Activated B cell treated with CpG ODN at 0.5 μM for 24 hours (primary cell): ENCODE results near the gene NDUFB3. TPM values are rescaled to one million over a fixed set of nuclear protein-coding genes. Genes with fewer than 3 reads are reported as not detected.
"Not testable (repeated sequence)": the region's sequence is repeated elsewhere in the genome, so short reads cannot be mapped to it uniquely, and the experiment has no call there.

ENCODE experiments used
- ATAC-seq: fragments of 200-7000 bp; cut with Tn5 transposase; one replicate; pipeline ENCODE4 v1.10.0; 2021; ENCODE audit warnings: low read depth, mild to moderate bottlenecking, moderate library complexity
- CTCF ChIA-PET: fragments of 350-600 bp; sonication (Branson Sonifier 250); formaldehyde crosslinking; loops from one replicate; lab custom pipeline; 2021; ENCODE audit warnings: antibody characterized with exemption; lab: Charles Lee
- POLR2A ChIA-PET: fragments of 350-600 bp; sonication (Branson Sonifier 250); formaldehyde crosslinking; loops from one replicate; lab custom pipeline; 2021; ENCODE audit warnings: antibody characterized with exemption; lab: Charles Lee
- DNase-seq: peaks from one replicate; pipeline ENCODE4 v3.0.0; 2022
- H3K27ac Mint-ChIP-seq: one replicate; pipeline ENCODE4 v1.8.0; 2020; ENCODE audit warnings: mixed read lengths
- H3K27me3 Mint-ChIP-seq: one replicate; pipeline ENCODE4 v1.8.0; 2021; ENCODE audit warnings: mixed read lengths
- H3K36me3 Mint-ChIP-seq: one replicate; pipeline ENCODE4 v1.8.0; 2021; ENCODE audit warnings: low read depth, mixed read lengths
- H3K4me1 Mint-ChIP-seq: one replicate; pipeline ENCODE4 v1.8.0; 2021; ENCODE audit warnings: mixed read lengths
- H3K4me3 Mint-ChIP-seq: one replicate; pipeline ENCODE4 v1.8.0; 2020; ENCODE audit warnings: mild to moderate bottlenecking, mixed read lengths
- H3K9me3 Mint-ChIP-seq: one replicate; pipeline ENCODE4 v1.8.0; 2020; ENCODE audit warnings: mixed read lengths
- CTCF ChIP-seq: fragments of 200-600 bp; IDR thresholded peaks from one replicate; pipeline ENCODE4 v1.8.0; 2022; ENCODE audit warnings: antibody characterized with exemption, mild to moderate bottlenecking
- intact Hi-C: fragments of 100-400 bp; cut with micrococcal nuclease; formaldehyde crosslinking; loops from one replicate; pipeline ENCODE4 v1.15.1; 2024
- total RNA-seq: library from RNA; stranded (reverse); gene quantifications from 2 replicates; pipeline ENCODE4 v1.2.3, GENCODE V29; 2022

Gene NDUFB3
- total RNA-seq, 1 donor from 2014 or later: 85.4 TPM

GRCh38 chr2:201040867-201041628 lies 30.8 kb upstream of the NDUFB3 start:
- intact Hi-C loops: no loop called here
- DNase-seq (no peak), ATAC-seq (no peak)
- CTCF ChIA-PET: no interaction called here
- H3K9me3 Mint-ChIP-seq: no peaks in the 10 kb centered on the region
- no peak for TF ChIP-seq CTCF
- peak overlapping the region; percentile 8 for H3K27ac Mint-ChIP-seq
- POLR2A ChIA-PET: interaction anchor here (0.6 to 0.8 kb wide), 2 partner anchors 74 to 206 kb away, joined by 3 to 6 read pairs; no protein-coding TSS in a partner anchor
- no peak overlapping the region for H3K4me3 Mint-ChIP-seq
- H3K36me3 Mint-ChIP-seq: peaks cover 43% of the 10 kb centered on the region
- H3K4me1 Mint-ChIP-seq: peaks cover 5% of the 10 kb centered on the region
- no peaks in the 10 kb centered on the region for H3K27me3 Mint-ChIP-seq

- H3K27ac Mint-ChIP-seq, H3K27me3 Mint-ChIP-seq: not testable (repeated sequence)
- peaks cover 49% of the 10 kb centered on the region for H3K36me3 Mint-ChIP-seq
Observed at GRCh38 chr2:201042451-201042850, 29.4 kb upstream of the NDUFB3 start.

GRCh38 chr2:201043050-201043449 lies 28.8 kb upstream of the NDUFB3 start:
- H3K36me3 Mint-ChIP-seq: peaks cover 49% of the 10 kb centered on the region
- DNase-seq, H3K4me1 Mint-ChIP-seq, H3K27me3 Mint-ChIP-seq, H3K9me3 Mint-ChIP-seq, POLR2A ChIA-PET, intact Hi-C loops, H3K4me3 Mint-ChIP-seq, CTCF ChIA-PET, H3K27ac Mint-ChIP-seq, ATAC-seq: not testable (repeated sequence)

More at GRCh38 chr2:201042451-201042850, 29.4 kb upstream of the NDUFB3 start:
- H3K9me3 Mint-ChIP-seq, intact Hi-C loops, H3K4me1 Mint-ChIP-seq, H3K4me3 Mint-ChIP-seq, ATAC-seq, DNase-seq, CTCF ChIA-PET, POLR2A ChIA-PET: not testable (repeated sequence)

- Mint-ChIP-seq H3K27ac (no peak overlapping the region), H3K4me3 (no peak overlapping the region), H3K27me3 (no peaks in the 10 kb centered on the region), H3K9me3 (peaks cover 5% of the 10 kb centered on the region), H3K36me3 (peaks cover 35% of the 10 kb centered on the region), H3K4me1 (no peaks in the 10 kb centered on the region)
- ChIA-PET CTCF (no interaction called here), POLR2A (interaction anchor here (0.6 kb wide), 1 partner anchor 15 kb away, joined by 4 read pairs; no protein-coding TSS in a partner anchor)
- intact Hi-C loops: no loop called here
- TF ChIP-seq CTCF: no peak
- ATAC-seq: no peak
- DNase-seq: no peak
Observed at GRCh38 chr2:201046881-201047280, 24.9 kb upstream of the NDUFB3 start.

GRCh38 chr2:201049455-201049854 lies 22.3 kb upstream of the NDUFB3 start:
- POLR2A ChIA-PET: no interaction called here
- Mint-ChIP-seq H3K36me3 (peaks cover 39% of the 10 kb centered on the region), H3K9me3 (peaks cover 5% of the 10 kb centered on the region), H3K27me3 (no peaks in the 10 kb centered on the region), H3K4me3 (no peak overlapping the region), H3K27ac (no peak overlapping the region), H3K4me1 (no peaks in the 10 kb centered on the region)
- DNase-seq: no peak
- CTCF ChIA-PET: no interaction called here
- intact Hi-C loops: no loop called here
- no peak for TF ChIP-seq CTCF
- no peak for ATAC-seq

GRCh38 chr2:201057087-201057521 lies 14.7 kb upstream of the NDUFB3 start:
- no peak for ATAC-seq
- Mint-ChIP-seq H3K27me3 (no peaks in the 10 kb centered on the region), H3K27ac (no peak overlapping the region), H3K36me3 (peaks cover 31% of the 10 kb centered on the region), H3K4me1 (peaks cover 10% of the 10 kb centered on the region), H3K4me3 (no peak overlapping the region), H3K9me3 (no peaks in the 10 kb centered on the region)
- ChIA-PET CTCF (interaction anchor here (0.7 to 1.2 kb wide), 2 partner anchors 11 to 12 kb away, joined by 3 to 5 read pairs; no protein-coding TSS in a partner anchor), POLR2A (no interaction called here)
- intact Hi-C loops: no loop called here
- TF ChIP-seq CTCF: no peak
- no peak for DNase-seq
